A549 (cell line): Measurements from ENCODE around the gene FER1L5. TPM values are rescaled to one million over a fixed set of nuclear protein-coding genes. Genes with fewer than 3 reads are reported as not detected.

ENCODE experiments used
- ATAC-seq, 2 experiments: fragments of 200-7000 bp in 1 of 2; fragments of >200 bp in 1 of 2; cut with Nextera tagmentation in 1 of 2; cut with Tn5 transposase in 1 of 2; 3 replicates each; pipeline versions ENCODE4 v1.8.0 to v1.9.1; 2018 to 2020; ENCODE audit warnings: mild to moderate bottlenecking in 1 of 2, moderate library complexity in 1 of 2
- CTCF ChIA-PET: fragments of 300-600 bp; sonication (Branson Sonifier 250); formaldehyde crosslinking; extraction: SDS; loops from one replicate; lab custom pipeline; 2021; ENCODE audit warnings: antibody characterized with exemption, inconsistent platforms; lab: Yijun Ruan, JAX
- POLR2A ChIA-PET: fragments of 350-600 bp; formaldehyde crosslinking; extraction: SDS; loops from one replicate; lab custom pipeline; 2021; ENCODE audit warnings: antibody characterized with exemption, inconsistent platforms; lab: Yijun Ruan, JAX
- DNase-seq, 2 experiments: peaks; one replicate each; pipeline versions ENCODE4 v3.0.0 to v3.0.0-alpha.2; 2011 to 2016; ENCODE audit warnings: low read depth in 1 of 2, low spot score in 1 of 2
- FAIRE-seq: peaks from 2 replicates; lab custom pipeline; 2011; peaks lifted over from hg19 to GRCh38; lab: Jason Lieb, UNC
- H3K27ac ChIP-seq, 2 experiments: fragments of >200 bp; sonication (Bioruptor Twin); formaldehyde crosslinking; 3 replicates each; pipeline ENCODE4 v1.5.1; 2016 to 2017
- H3K4me1 ChIP-seq: fragments of >200 bp; sonication (Bioruptor Twin); formaldehyde crosslinking; 3 replicates; pipeline ENCODE4 v1.6.1; 2016
- H3K4me2 ChIP-seq: fragments of >200 bp; sonication (Bioruptor Twin); formaldehyde crosslinking; 3 replicates; pipeline ENCODE4 v1.6.1; 2016
- H3K4me3 ChIP-seq: fragments of >200 bp; sonication (Bioruptor Twin); formaldehyde crosslinking; 3 replicates; pipeline ENCODE4 v1.5.1; 2016
- H3K9me3 ChIP-seq: fragments of >200 bp; sonication (Bioruptor Twin); formaldehyde crosslinking; 3 replicates; pipeline ENCODE4 v1.6.1; 2016
- BHLHE40 ChIP-seq: IDR thresholded peaks from 2 replicates; pipeline ENCODE4 v1.6.1; 2012; ENCODE audit warnings: low read depth, low read length, inconsistent platforms
- CBX2 ChIP-seq: fragments of 200-600 bp; sonication (generic); IDR thresholded peaks from 2 replicates; pipeline ENCODE4 v1.6.1; 2016; ENCODE audit warnings: low read depth, mild to moderate bottlenecking, borderline replicate concordance
- EHMT2 ChIP-seq: fragments of 200-600 bp; sonication (generic); IDR thresholded peaks from 2 replicates; pipeline ENCODE4 v1.6.1; 2016; ENCODE audit warnings: antibody characterized with exemption, low read depth, mild to moderate bottlenecking, moderate library complexity
- EP300 ChIP-seq, 2 experiments: fragments of >200 bp; sonication (Bioruptor Twin); formaldehyde crosslinking; IDR thresholded peaks; 2 replicates in 1 of 2; 3 replicates in 1 of 2; pipeline ENCODE4 v1.6.1; 2016 to 2017
- HDAC2 ChIP-seq: fragments of 200-600 bp; sonication (generic); IDR thresholded peaks from 2 replicates; pipeline ENCODE4 v1.6.1; 2016
- HES2 ChIP-seq: fragments of >200 bp; sonication (Bioruptor Twin); formaldehyde crosslinking; IDR thresholded peaks from 2 replicates; pipeline ENCODE4 v1.6.1; 2016
- HEYL ChIP-seq: fragments of 250-450 bp; sonication (Bioruptor Pico); IDR thresholded peaks from 2 replicates; pipeline ENCODE4 v1.8.0; 2021; ENCODE audit warnings: mild to moderate bottlenecking, moderate library complexity
- JUNB ChIP-seq: fragments of >200 bp; sonication (Bioruptor Twin); formaldehyde crosslinking; IDR thresholded peaks from 2 replicates; pipeline ENCODE4 v1.6.1; 2016
- MAX ChIP-seq: IDR thresholded peaks from 2 replicates; pipeline ENCODE4 v1.6.1; 2012
- MYC ChIP-seq: IDR thresholded peaks from 2 replicates; pipeline ENCODE4 v1.6.1; 2012; ENCODE audit warnings: mild to moderate bottlenecking, inconsistent platforms, low read length, improper control_type of control experiment, borderline replicate concordance
- NFE2L2 ChIP-seq: fragments of 150-350 bp; conservative IDR thresholded peaks from 2 replicates; pipeline ENCODE4 v1.6.1; 2014; ENCODE audit warnings: low read length
- PBX3 ChIP-seq: IDR thresholded peaks from 2 replicates; pipeline ENCODE4 v1.6.1; 2012
- POLR2A ChIP-seq: IDR thresholded peaks from 2 replicates; pipeline ENCODE4 v1.6.1; 2012; ENCODE audit warnings: mild to moderate bottlenecking, low read length
- RAD21 ChIP-seq, 2 experiments: fragments of >200 bp in 1 of 2; sonication (Bioruptor Twin) in 1 of 2; formaldehyde crosslinking in 1 of 2; IDR thresholded peaks in 1 of 2; conservative IDR thresholded peaks in 1 of 2; 2 replicates in 1 of 2; 3 replicates in 1 of 2; pipeline ENCODE4 v1.6.1; 2012 to 2018; ENCODE audit warnings: inconsistent platforms in 1 of 2
- RNF2 ChIP-seq: fragments of 200-600 bp; sonication (generic); IDR thresholded peaks from 2 replicates; pipeline ENCODE4 v1.6.1; 2016; ENCODE audit warnings: low read depth, mild to moderate bottlenecking, antibody characterized with exemption, moderate library complexity, borderline replicate concordance
- SREBF2 ChIP-seq: fragments of 450-650 bp; IDR thresholded peaks from 2 replicates; pipeline ENCODE4 v1.6.1; 2014; ENCODE audit warnings: mild to moderate bottlenecking, moderate library complexity
- TP53 ChIP-seq: fragments of 250-450 bp; sonication (Bioruptor Pico); IDR thresholded peaks from 2 replicates; pipeline ENCODE4 v1.5.0; 2021; ENCODE audit warnings: mild to moderate bottlenecking, moderate library complexity
- ZFP36 ChIP-seq: fragments of 450-650 bp; IDR thresholded peaks from 2 replicates; pipeline ENCODE4 v1.6.1; 2014; ENCODE audit warnings: borderline replicate concordance; ENCODE audit not compliant: partially characterized antibody
- ZNF302 ChIP-seq: fragments of 250-450 bp; sonication (Bioruptor Pico); IDR thresholded peaks from 2 replicates; pipeline ENCODE4 v1.9.0; 2021; ENCODE audit warnings: inconsistent platforms, mild to moderate bottlenecking, moderate library complexity
- ZSCAN20 ChIP-seq: fragments of 250-450 bp; sonication (Bioruptor Pico); IDR thresholded peaks from 2 replicates; pipeline ENCODE4 v1.8.0; 2022; ENCODE audit warnings: mild to moderate bottlenecking, moderate library complexity
- WGBS: methylation state at CpG from one replicate; pipeline ENCODE4 v1.1.6; 2017; ENCODE audit errors: missing lambda C conversion rate; 5-methylcytosine and 5-hydroxymethylcytosine counted together
- polyA plus RNA-seq, 4 experiments: library from polyadenylated mRNA; depleted of rRNA in 3 of 4; stranded (reverse); fragments of >200 nt; fragmentation: RNase III in 1 of 4; extraction: RNeasy Plus Mini Kit Qiagen cat#74134 plus additional on column Dnase treatment in 1 of 4; gene quantifications; 2 replicates in 3 of 4; 3 replicates in 1 of 4; pipeline ENCODE4 v1.2.3, GENCODE V29; 2011 to 2017

Gene FER1L5
- polyA plus RNA-seq, 2 of the 4 experiments (the other 2 are of a cell fraction), result 0.01 TPM; not detected in 1

GRCh38 chr2:96685577-96686459, 43.3 kb downstream of the FER1L5 start:
- ATAC-seq (peak; percentile 36 to 61; a peak in 3 of 6 replicates), FAIRE-seq (no peak)
- CTCF ChIA-PET, result no interaction called here

GRCh38 chr2:96687266-96687665, 44.7 kb downstream of the FER1L5 start:
- no peak for TF ChIP-seq HES2
- TF ChIP-seq BHLHE40, result no peak
- TF ChIP-seq CBX2, result no peak
- TF ChIP-seq RAD21 (conservative IDR thresholded peaks at IDR 0.05 in 1 of 2, IDR thresholded peaks at IDR 0.05 in 1 of 2), result no peak
- no peak for TF ChIP-seq EP300 (IDR thresholded peaks at IDR 0.05)
- no peak for TF ChIP-seq HDAC2
- no peak for TF ChIP-seq NFE2L2
- no peak for TF ChIP-seq PBX3
- no peak for TF ChIP-seq EHMT2
- no peak for TF ChIP-seq MAX
- TF ChIP-seq ZNF302 (CRISPR knock-in tag), result no peak
- no peak for TF ChIP-seq ZSCAN20 (CRISPR knock-in tag)
- no peak for TF ChIP-seq SREBF2
- no peak for TF ChIP-seq TP53
- ChIA-PET POLR2A (no interaction called here), CTCF (no interaction called here)
- ATAC-seq (no peak; a peak in 1 of 6 replicates), FAIRE-seq (no peak), DNase-seq (peak in 1 of 2 experiments; percentile 18)
- H3K27ac ChIP-seq, result no peak overlapping the region
- 87% methylated on average over 3 of the region's 3 CpGs for WGBS
- H3K4me1 ChIP-seq, result no peaks in the 10 kb centered on the region
- no peak overlapping the region for H3K4me3 ChIP-seq
- no peaks in the 10 kb centered on the region for H3K9me3 ChIP-seq
- no peak overlapping the region for H3K4me2 ChIP-seq

More at GRCh38 chr2:96685577-96686459, 43.3 kb downstream of the FER1L5 start:
- WGBS, result 77% methylated on average over 10 of the region's 19 CpGs
- peaks cover 1% of the 10 kb centered on the region; the same call in 2 of the 3 replicates for H3K4me1 ChIP-seq
- H3K9me3 ChIP-seq, result no peaks in the 10 kb centered on the region
- no peak for DNase-seq
- no peak overlapping the region for H3K4me3 ChIP-seq
- no peak overlapping the region for H3K4me2 ChIP-seq
- POLR2A ChIA-PET, result no interaction called here
- TF ChIP-seq TP53 (no peak), POLR2A (no peak)
- peak overlapping the region in 1 of 2 experiments; percentile 33; a peak in 1 of 6 replicates for H3K27ac ChIP-seq

- Histone ChIP-seq H3K9me3 (no peaks in the 10 kb centered on the region), H3K4me3 (no peak overlapping the region), H3K4me1 (no peaks in the 10 kb centered on the region), H3K4me2 (no peak overlapping the region), H3K27ac (0 out of 6 replicates have a peak overlapping the region, but pooled peaks of 1 of the 2 experiments have one; percentile 29)
- TF ChIP-seq MYC, result no peak
- TF ChIP-seq JUNB, result no peak
- no peak for TF ChIP-seq ZFP36
- no peak for TF ChIP-seq RNF2
- TF ChIP-seq EP300 (IDR thresholded peaks at IDR 0.05), result no peak
- no peak for TF ChIP-seq HEYL (CRISPR knock-in tag)
- 78% methylated on average over 24 of the region's 27 CpGs for WGBS
- FAIRE-seq (no peak), ATAC-seq (no peak), DNase-seq (no peak)
- ChIA-PET CTCF (interaction anchor here (1.1 to 1.6 kb wide), 2 partner anchors 12 to 138 kb away, joined by 3 read pairs; no protein-coding TSS in a partner anchor), POLR2A (no interaction called here)
These were observed 45.4 kb downstream of the FER1L5 start for GRCh38 chr2:96687711-96688640.
